ENCODE data around the gene SASH1.

Gene SASH1

GRCh38 chr6:148598724-148599123 is 256.1 kb downstream of the SASH1 start:
- DNase-seq, result no peak

GRCh38 chr6:148599967-148600426 is 257.4 kb downstream of the SASH1 start:
- no peak for DNase-seq

All from CD4-positive, alpha-beta T cell treated with Interferon gamma for 1 hour (primary cell).